PC-3 (cell line): ENCODE data around the gene OR2V1.

ENCODE experiments used
- CTCF ChIP-seq: fragments of 300-600 bp; sonication (generic); conservative IDR thresholded peaks from 2 replicates; pipeline ENCODE4 v1.5.1; 2017; ENCODE audit warnings: antibody characterized with exemption, low read depth, mild to moderate bottlenecking, low read length
- EZH2phosphoT487 ChIP-seq: fragments of 300-600 bp; sonication (generic); IDR thresholded peaks from 2 replicates; pipeline ENCODE4 v1.6.1; 2018; ENCODE audit warnings: mild to moderate bottlenecking, antibody characterized with exemption, low read length, borderline replicate concordance

- TF ChIP-seq CTCF (no peak), EZH2phosphoT487 (no peak)
Observed at GRCh38 chr5:181170237-181170825, 39.4 kb upstream of the OR2V1 start.
